Measurements from ENCODE around the gene C19orf33.
"Not testable (repeated sequence)": the region's sequence is repeated elsewhere in the genome, so short reads cannot be mapped to it uniquely, and the experiment has no call there.

Gene C19orf33

GRCh38 chr19:38309615-38310278 lies 5.7 kb downstream of the C19orf33 start:
- DNase-seq = no peak

- no peak for DNase-seq
Observed at GRCh38 chr19:38310279-38310670, 6.2 kb downstream of the C19orf33 start.

GRCh38 chr19:38310986-38311385 lies 6.9 kb downstream of the C19orf33 start:
- DNase-seq = no peak

GRCh38 chr19:38315657-38316476 lies 11.8 kb downstream of the C19orf33 start, which contains the start of gene YIF1B:
TSS of gene YIF1B (minus strand) at chr19:38315947. CDS start at chr19:38315917, 30 bp downstream.
- peak; percentile 96 to 97 for DNase-seq

GRCh38 chr19:38316477-38317067 lies 12.5 kb downstream of the C19orf33 start:
- DNase-seq = no peak

GRCh38 chr19:38317104-38317612 lies 13.1 kb downstream of the C19orf33 start:
- peak; percentile 23 to 54 for DNase-seq

- DNase-seq = no peak
Observed at GRCh38 chr19:38318660-38319059, 14.6 kb downstream of the C19orf33 start.

- DNase-seq = peak; percentile 29 to 55
Observed at GRCh38 chr19:38319421-38320258, 15.6 kb downstream of the C19orf33 start, which contains the start of gene KCNK6. TSS of gene KCNK6 (plus strand) at chr19:38319845. CDS start at chr19:38319951, 106 bp downstream.

GRCh38 chr19:38320969-38321339 lies 16.9 kb downstream of the C19orf33 start:
- DNase-seq = no peak

GRCh38 chr19:38321646-38322196 lies 17.7 kb downstream of the C19orf33 start:
- DNase-seq = no peak

- no peak for DNase-seq
Observed at GRCh38 chr19:38323291-38323690, 19.2 kb downstream of the C19orf33 start.

- no peak for DNase-seq
Observed at GRCh38 chr19:38324431-38324830, 20.4 kb downstream of the C19orf33 start.

- DNase-seq = no peak
Observed at GRCh38 chr19:38326591-38326990, 22.5 kb downstream of the C19orf33 start.

- DNase-seq = no peak
Observed at GRCh38 chr19:38329651-38330050, 25.6 kb downstream of the C19orf33 start.

- DNase-seq = no peak
Observed at GRCh38 chr19:38331728-38332127, 27.7 kb downstream of the C19orf33 start.

GRCh38 chr19:38333245-38333644 lies 29.2 kb downstream of the C19orf33 start:
- no peak for DNase-seq

- DNase-seq = peak; percentile 95 to 96
Observed at GRCh38 chr19:38335949-38336637, 32.0 kb downstream of the C19orf33 start.

GRCh38 chr19:38336638-38337359 lies 32.7 kb downstream of the C19orf33 start:
- DNase-seq = peak; percentile 96 to 97

- no peak for DNase-seq
Observed at GRCh38 chr19:38337360-38337653, 33.3 kb downstream of the C19orf33 start.

GRCh38 chr19:38339011-38339410 lies 35.0 kb downstream of the C19orf33 start:
- DNase-seq = not testable (repeated sequence)

GRCh38 chr19:38340927-38341326 lies 36.9 kb downstream of the C19orf33 start:
- DNase-seq = no peak

Measured in CD4-positive, alpha-beta T cell treated with Interferon alpha-2 for 1 hour (primary cell).